Transverse colon (tissue), 3 donors: ENCODE data around the gene TTC22.

ENCODE experiments used
- POLR2A ChIP-seq: fragments of 450-650 bp; IDR thresholded peaks from one replicate; pipeline ENCODE4 v1.6.1; 2016; ENCODE audit warnings: antibody characterized with exemption, mild to moderate bottlenecking, moderate library complexity
- TF ChIP-seq, protein P1 (sequence below), 5 experiments: fragments of 200-600 bp in 3 of 5; fragments of 450-650 bp in 2 of 5; sonication (generic) in 3 of 5; IDR thresholded peaks; 1 replicate in 2 of 5; 2 replicates in 3 of 5; pipeline ENCODE4 v1.5.1; 2016 to 2017; ENCODE audit warnings: antibody characterized with exemption in 5 of 5, inconsistent platforms in 3 of 5, mild to moderate bottlenecking in 2 of 5, moderate library complexity in 1 of 5

- TF ChIP-seq, protein P1, sequence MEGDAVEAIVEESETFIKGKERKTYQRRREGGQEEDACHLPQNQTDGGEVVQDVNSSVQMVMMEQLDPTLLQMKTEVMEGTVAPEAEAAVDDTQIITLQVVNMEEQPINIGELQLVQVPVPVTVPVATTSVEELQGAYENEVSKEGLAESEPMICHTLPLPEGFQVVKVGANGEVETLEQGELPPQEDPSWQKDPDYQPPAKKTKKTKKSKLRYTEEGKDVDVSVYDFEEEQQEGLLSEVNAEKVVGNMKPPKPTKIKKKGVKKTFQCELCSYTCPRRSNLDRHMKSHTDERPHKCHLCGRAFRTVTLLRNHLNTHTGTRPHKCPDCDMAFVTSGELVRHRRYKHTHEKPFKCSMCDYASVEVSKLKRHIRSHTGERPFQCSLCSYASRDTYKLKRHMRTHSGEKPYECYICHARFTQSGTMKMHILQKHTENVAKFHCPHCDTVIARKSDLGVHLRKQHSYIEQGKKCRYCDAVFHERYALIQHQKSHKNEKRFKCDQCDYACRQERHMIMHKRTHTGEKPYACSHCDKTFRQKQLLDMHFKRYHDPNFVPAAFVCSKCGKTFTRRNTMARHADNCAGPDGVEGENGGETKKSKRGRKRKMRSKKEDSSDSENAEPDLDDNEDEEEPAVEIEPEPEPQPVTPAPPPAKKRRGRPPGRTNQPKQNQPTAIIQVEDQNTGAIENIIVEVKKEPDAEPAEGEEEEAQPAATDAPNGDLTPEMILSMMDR (IDR thresholded peaks at IDR 0.05), result no peak
- TF ChIP-seq POLR2A, result no peak
Observed at GRCh38 chr1:54826226-54826816, 25.2 kb upstream of the TTC22 start.
